Stimulated activated CD4-positive, alpha-beta T cell treated with anti-CD3 and anti-CD28 coated beads, TNF-alpha, amount 100 ng/mL, for 24 hours (primary cell): ENCODE measurements around the gene EEF1A2.

Source experiments
- DNase-seq, 3 experiments: peaks; one replicate each; pipeline ENCODE4 v3.0.0-alpha.2; 2020; ENCODE audit warnings: low read depth in 3 of 3

Gene EEF1A2

DNA sequence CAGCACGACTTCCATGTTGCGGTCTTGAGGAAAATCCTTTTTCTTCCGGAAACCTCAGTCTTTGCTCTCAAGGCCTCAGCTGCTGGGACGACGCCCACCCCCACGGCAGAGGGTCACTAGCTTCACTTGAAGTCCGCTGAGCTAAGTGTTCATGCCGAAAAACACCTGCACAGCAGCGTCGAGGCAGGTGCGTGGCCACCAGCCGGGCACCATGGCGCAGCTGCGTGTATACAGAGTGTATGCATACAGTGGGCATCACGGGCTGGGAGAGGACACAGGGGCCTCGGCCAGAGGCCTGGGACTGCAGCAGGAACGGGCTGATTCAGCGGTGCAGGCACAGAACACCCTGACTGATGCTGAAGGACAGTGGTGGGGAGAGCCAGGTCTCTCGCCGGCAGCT, 46.5 kb downstream of the EEF1A2 start:
- no peak for DNase-seq

DNA sequence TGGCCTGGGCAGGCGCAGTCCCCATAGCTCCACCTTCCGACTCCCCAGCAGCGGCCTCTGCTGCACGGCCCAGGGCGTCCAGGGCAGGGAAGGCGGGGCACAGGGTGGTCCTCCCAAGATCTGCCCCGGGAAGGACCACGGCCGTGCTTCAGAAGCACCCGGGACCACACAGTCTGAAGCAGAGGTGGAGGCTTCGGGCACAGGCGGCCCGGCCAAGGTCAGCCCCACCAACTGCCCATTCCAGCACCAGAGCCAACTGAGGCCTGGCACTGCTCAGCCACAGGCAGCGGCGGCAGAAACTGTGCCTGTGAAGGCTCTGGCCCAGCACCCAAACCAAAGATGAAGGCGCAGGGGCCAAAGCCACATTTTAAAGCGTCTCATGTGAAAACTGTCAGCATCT, 47.1 kb downstream of the EEF1A2 start:
- DNase-seq = no peak

DNA sequence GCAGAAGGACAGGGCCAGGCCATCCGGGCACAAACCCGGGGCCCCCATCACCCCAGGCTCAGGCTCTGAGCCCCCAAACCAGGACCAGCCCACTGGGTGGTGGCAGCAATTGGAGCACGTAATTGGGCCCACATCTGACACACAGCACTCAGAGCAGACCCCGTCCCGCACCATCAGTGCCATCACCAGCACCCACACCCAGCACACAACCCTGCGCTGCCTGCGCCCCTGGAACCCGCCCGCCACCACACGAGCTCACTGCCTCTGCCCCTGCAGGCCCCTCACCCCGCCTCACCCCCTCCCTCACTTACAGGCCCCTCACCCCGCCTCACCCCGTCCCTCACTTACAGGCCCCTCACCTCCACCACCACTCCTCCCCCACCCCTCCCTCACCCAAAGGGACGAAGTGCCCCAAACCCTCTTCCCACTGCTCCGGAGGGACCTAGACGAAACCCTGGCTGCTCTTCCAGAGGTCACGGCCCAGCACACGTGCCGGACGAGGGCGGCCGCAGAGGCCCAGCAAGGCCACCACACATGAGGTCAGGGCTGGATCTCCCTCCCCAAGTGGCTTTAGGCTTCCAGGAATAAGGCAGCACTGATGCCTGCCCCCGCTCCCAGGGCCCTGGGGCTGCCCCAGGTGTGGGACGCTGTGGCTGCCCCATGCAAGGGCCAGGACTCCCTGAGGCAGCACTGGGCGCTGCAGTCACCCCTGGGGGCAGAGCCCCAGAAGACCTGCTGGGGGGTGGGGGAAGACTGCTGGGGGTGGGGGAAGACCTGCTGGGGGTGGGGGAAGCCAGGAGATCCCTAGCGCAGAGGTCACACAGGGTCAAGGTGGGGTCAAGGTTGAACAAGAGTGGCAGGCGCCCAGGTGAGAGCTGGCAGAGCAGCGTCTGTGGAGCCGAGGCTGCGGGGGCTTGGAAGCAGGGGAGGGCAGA, 48.8 kb downstream of the EEF1A2 start:
- DNase-seq = no peak

DNA sequence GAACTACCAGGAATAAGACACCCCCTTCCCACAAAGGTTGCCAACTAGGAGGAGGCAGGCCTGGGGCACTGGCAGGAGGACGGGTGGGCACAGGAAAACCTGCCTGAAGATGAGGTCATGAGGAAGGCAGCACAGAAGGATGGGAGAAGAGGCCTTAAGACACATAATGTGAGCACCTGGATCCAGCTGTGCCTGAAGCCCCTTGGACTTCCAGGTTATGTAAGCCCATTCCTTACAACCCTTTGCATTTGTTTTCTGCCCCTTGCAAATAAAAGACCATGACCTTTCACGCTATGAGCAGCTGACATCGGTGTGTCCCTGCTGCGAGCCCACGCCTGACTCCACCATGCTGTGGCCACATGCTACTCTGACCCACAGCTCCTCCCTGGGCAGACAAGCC, 49.9 kb downstream of the EEF1A2 start:
- no peak for DNase-seq

DNA sequence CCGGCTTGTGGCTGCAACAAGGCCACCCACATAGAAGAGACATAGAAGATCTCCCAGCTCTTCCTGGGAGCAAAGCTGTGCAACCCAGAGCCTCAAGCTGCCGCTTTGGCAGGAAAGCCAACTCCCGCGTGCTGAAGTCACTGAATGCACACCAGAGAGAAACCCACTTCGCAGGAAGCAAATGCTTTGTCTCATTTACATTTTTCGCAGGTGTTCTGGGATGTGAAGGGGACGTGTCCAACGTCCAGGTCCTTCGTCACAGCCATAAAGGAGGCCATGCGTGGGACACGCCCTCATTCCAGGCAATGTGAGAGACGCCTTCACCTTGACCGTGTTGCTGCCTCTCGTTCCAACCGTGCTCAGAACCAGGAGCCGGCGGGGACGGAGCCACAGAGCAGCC, 50.9 kb downstream of the EEF1A2 start:
- no peak for DNase-seq

DNA sequence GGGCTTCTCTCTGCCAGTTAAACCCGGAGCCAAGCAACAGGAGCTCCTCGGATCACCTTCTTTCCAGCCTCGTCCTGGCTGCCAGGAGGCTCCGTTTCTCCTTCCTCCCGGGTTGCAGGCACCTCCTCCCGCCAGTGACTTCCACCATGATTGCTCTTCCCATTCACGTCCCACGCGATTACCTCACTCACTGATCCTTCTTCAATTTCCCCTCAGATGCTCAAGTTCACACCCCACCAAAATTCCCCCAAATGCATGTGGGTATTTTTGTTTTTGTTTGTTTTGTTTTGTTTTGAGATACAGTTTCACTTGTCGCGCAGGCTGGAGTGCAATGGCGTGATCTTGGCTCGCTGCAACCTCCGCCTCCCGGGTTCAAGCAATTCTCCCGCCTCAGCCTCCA, 51.6 kb downstream of the EEF1A2 start:
- no peak for DNase-seq

DNA sequence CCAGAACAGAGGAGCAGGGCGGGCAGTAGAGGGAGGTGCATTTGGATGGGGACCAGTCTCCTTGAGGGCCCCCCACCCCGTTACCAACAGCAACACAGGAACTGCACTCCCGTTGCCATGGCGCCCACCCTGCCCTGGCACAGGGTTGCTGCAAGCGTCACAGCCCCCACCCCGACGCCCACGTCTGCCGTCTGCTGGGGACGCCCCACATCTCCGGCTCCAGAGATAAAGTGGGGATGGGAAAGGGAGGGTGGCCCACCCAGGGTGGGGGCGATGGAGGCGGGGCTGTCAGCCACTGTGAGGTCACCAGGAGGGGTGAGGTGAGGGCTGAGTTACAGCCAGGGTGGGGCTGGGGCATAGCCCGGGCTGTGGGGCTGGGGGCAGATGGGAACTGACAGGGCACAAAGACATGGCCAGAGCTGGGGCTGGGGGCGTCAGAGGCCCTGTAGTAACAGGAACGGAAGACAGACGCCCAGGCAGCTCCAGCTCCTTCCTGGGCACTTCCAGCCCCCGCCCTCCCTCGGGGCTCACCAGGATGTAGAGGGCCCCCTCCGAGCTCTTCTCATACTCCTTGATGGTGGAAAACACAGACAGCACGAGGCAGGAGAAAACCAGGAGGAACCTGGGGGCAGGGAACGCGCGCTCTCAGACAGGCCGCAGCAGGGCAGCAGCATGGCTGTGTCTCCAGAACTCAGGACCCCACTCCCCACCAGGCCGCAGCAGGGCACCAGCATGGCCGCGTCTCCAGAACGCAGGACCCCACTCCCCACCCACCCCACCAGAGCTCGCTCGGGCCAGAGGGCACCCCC, 52.5 kb downstream of the EEF1A2 start:
- no peak for DNase-seq

DNA sequence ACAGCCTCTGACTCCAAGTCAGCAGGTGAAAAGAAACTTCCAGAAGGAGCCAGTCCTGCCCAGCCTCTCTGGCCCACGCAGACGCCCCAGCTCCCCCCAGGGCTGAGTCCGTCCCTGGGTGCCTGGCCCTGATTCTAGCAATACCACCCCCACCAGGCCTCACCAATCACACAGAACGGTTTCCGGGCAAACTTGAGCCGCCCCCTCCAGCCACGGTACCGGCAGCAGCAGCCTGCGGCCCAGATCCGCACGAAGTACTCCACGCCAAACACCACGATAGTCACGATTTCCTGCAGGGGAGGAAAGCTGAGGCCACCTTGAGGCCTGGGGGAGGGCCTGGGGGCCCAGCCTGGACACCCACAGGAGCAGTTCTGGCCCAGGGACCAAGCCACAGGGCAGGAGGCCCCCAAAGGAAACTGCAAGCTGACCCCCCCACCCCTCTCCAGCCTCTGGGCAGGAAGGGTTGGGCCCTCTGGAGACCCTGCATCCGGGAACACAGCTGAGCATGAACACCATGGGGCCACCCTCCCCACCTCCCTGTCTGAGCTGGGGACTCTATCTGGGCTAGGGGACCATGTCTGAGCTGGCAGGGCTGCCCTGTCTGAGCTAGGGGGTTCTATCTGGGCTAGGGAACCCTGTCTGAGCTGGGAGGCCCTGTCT, 53.7 kb downstream of the EEF1A2 start:
- no peak for DNase-seq

DNA sequence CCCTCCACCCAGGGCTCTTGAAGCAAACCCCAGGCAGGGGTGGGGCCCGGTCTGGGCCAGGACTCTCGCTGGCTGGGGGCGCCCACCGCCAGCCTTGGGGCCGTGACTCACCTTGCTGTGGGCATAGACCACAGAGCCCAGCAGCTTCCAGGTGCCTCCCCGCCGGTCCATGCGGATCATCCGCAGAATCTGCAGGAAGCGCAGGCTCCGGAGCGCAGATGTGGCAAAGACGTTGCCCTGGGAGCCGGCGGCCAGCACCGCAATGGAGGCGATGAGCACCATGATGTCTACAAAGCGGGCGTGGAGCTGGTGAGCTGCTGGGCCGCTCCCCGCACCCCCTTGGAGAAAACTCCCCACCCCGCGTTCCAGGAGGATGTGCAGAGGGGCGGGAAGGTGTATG, 54.3 kb downstream of the EEF1A2 start:
- DNase-seq = no peak

DNA sequence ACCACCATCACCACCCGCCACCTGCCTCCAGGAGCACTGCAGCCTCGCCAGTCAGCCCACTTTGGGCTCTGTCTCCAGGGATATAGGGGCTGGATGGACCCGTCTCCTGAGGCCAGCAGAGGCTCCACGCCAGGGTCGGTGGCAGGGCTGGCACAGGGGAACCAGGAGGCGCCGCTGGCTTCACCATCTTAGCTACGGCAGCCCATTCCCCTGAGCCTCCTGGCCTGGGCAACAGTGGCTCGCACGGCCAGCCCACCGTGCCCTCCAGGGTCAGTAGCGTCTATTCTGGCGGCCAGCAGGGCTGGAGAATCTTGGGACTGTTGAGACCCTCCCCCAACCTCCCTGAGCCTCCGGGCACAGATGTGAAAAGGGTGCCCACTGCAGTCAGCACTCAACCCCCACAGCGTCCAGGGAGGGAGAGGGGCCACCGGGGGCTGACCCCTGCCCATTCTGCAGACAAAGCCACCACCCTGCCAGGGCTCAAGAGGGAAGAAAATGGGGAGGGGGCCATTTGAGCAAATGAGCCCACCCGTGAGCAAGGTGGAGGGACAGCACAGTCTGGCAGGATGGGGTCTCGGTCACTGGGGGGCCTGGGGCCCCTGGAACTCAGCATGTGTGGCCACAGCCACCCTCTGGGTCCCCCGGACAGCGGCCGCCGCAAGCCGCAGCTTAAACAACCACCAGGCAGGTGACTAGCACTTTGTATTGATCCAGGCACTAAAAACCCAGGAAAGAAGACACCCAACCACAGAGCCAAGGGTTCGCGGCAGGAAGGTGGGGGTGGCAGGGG, 55.1 kb downstream of the EEF1A2 start:
- no peak for DNase-seq

DNA sequence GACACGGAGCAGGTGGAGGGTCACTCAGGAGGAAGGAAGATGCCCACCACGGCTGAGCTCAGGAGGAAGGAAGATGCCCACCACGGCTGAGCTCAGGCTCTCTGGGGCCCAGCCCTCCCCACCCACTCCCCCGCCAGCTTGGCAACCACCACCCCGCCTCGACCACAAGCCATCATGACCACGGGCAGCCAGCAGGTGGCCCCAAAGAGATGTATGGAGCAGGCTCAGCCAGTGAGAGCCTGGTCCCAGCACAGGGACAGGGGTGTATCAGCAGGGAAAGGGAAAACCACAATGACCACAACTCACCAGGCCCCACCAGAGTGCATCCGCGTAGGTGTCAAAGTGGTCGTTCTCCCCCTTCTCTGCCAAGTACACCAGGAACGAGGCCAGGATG, 56.8 kb downstream of the EEF1A2 start:
- peak in 2 of 3 experiments; percentile 13 to 63 for DNase-seq

DNA sequence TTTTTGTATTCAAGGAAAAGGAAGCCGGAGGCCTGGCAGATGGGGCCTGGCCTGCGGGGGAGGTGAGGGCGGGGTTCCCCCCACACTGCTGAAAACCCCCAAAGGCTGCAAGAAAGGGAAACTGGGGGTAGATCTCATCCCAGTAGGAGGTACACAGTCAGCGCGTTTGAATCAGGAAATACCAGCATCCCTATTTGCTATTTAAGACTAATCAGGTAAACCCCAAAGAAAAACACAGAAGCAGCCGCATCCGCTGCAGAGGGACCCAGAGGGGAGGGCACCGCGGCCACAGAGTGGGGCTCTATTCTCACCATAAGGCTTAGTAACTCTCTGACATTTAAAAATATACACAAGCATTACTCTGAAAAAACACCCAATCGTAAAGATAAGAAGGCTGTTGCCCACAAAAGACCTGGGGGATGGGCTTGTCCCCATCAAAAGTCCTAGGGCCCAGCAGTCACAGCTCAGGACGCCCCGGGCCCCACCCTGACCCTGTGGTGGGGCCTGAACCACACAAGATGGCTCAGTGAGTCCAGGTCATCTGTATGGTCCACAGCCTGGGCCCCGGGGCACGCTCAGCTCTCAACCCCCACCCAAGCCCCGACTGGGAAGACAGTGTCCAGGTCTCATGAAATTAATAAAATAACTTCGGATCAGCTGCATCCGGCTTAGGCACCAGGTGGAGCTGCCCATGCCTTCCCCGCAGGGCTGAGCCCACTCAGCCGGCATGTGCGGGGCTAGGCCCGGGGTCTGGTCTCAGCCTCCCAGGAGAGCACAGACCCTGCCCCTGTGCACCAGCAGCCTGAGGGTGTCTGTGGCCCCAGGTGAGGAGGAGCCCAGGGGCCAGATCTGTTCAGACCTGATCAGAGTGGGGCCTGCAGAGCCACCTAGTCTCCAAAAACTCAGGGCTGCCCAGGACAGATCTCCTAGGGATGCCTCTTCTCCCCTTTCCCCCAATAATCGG, 57.5 kb downstream of the EEF1A2 start:
- DNase-seq = peak in 1 of 3 experiments; percentile 21

DNA sequence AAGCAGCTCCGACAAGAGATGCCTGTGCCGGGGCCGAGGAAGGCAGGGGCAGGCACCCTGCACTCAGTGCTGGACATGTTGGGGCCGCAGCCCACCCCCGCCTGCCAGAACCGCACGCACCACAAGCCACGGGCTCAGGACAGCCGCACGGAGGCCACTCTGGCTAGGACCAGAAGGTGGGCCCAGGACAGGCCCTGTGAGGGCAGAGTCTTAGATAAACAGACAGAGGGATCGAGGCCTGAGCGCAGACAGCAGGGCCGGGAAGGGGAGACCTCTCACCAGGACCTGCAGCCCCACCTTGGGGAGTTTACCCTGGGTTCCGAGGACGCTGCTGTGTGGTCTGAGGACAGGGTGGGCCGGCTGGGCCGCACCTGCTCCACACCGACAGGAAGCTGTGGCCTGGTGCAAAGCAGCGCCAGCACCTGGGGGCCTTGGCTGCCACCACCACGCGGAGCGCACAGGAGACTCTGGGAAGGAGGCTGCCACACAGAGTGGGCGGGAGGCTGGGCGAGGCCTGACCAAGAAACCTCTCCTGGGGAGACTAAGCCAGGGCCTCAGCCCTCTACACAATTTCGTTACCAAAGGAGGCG, 58.4 kb downstream of the EEF1A2 start:
- no peak for DNase-seq

DNA sequence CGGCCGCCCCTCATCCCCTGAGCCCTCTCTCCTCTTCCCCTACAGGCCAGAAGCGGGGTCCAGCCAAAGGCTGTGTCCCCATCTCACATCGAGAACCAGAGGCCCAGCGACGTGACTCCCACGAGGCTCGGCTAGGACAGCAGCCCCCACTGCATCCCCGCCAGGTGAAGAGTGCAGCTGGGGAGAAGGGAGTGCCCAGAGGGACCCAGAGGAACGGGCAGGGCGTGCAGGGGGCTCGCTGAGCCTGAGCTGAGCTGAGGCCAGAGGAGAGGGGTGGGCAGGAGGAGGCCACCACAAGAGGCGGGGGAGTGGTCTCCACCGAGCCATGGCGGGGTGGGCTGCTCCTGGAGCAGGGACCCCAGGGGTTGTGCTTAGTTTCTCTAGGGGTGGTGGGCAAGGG, 59.0 kb downstream of the EEF1A2 start:
- no peak for DNase-seq

DNA sequence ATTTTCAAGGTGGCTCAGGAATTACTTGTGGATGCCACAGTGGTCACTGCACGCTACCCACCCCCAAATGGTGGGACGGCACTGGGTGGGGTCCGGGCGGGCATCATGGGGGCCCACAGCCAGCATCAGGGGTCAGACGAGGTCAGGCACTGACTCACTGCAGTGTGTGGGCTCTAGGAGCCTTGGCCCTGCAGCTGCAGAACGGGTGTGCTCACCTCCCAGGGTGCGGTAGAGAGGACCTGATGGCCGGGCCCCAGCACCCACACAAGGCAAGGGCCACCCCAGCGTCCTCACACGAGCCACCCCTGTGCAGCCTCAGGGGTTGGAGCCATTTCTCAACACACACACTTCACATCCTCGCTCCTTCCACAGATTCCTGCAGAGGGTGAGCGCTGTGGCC, 60.8 kb downstream of the EEF1A2 start:
- no peak for DNase-seq
